GM12878 (cell line): ENCODE results near the gene SLC22A23. TPM values are rescaled to one million over a fixed set of nuclear protein-coding genes. Genes with fewer than 3 reads are reported as not detected.

ENCODE experiments used
- ATAC-seq: fragments of 200-7000 bp; cut with Tn5 transposase; 3 replicates; pipeline ENCODE4 v1.9.1; 2020; ENCODE audit warnings: mild to moderate bottlenecking, moderate library complexity
- BruUV-seq: library from RNA; stranded (reverse); fragments of 400-500 nt; replicated peaks from 2 replicates; lab custom pipeline; 2021; lab: Mats Ljungman, UMichigan
- CTCF ChIA-PET: fragments of 300-600 bp; sonication (Branson Sonifier 250); formaldehyde crosslinking; extraction: SDS; loops from one replicate; lab custom pipeline; 2021; ENCODE audit warnings: inconsistent platforms; lab: Yijun Ruan, JAX
- POLR2A ChIA-PET: fragments of 350-600 bp; formaldehyde crosslinking; extraction: SDS; loops from one replicate; lab custom pipeline; 2021; ENCODE audit warnings: inconsistent platforms; lab: Charles Lee
- RAD21 ChIA-PET: fragments of 300-600 bp; sonication (Branson Sonifier 250); formaldehyde crosslinking; loops from one replicate; lab custom pipeline; 2023; ENCODE audit warnings: antibody characterized with exemption; ENCODE audit not compliant: unreplicated experiment; lab: Charles Lee
- SMC1A ChIA-PET: fragments of 300-600 bp; sonication (Branson Sonifier 250); formaldehyde crosslinking; loops from one replicate; lab custom pipeline; 2023; ENCODE audit not compliant: unreplicated experiment, uncharacterized antibody; lab: Charles Lee
- DNase-seq: peaks from one replicate; pipeline ENCODE4 v3.0.0-alpha.2; 2011; ENCODE audit warnings: low read depth, low spot score
- FAIRE-seq: peaks from 3 replicates; lab custom pipeline; 2011; peaks lifted over from hg19 to GRCh38; lab: Jason Lieb, UNC
- H2AFZ ChIP-seq: 2 replicates; pipeline ENCODE4 v1.6.0; 2011; ENCODE audit warnings: low read depth, low read length, control low read depth; ENCODE audit not compliant: control insufficient read depth
- H3K27ac ChIP-seq: 2 replicates; pipeline ENCODE4 v1.5.1; 2011; ENCODE audit warnings: control low read depth; ENCODE audit not compliant: control insufficient read depth, insufficient read depth
- H3K27me3 ChIP-seq, 2 experiments: replicated peaks in 1 of 2; 2 replicates each; pipeline versions ENCODE4 v1.6.0 to v1.6.1; 2011; ENCODE audit warnings: low read length in 1 of 2; ENCODE audit not compliant: control insufficient read depth in 2 of 2, insufficient read depth in 2 of 2
- H3K36me3 ChIP-seq, 2 experiments: 2 replicates each; pipeline ENCODE4 v1.5.1; 2011; ENCODE audit warnings: low read length in 1 of 2; ENCODE audit not compliant: control insufficient read depth in 2 of 2, insufficient read depth in 2 of 2
- H3K4me1 ChIP-seq: 2 replicates; pipeline ENCODE4 v1.6.1; 2011; ENCODE audit warnings: mild to moderate bottlenecking, low read length, moderate library complexity, mixed read lengths; ENCODE audit not compliant: control insufficient read depth, insufficient read depth
- H3K4me2 ChIP-seq: 2 replicates; pipeline ENCODE4 v1.6.0; 2011; ENCODE audit warnings: control low read depth; ENCODE audit not compliant: control insufficient read depth, insufficient read depth
- H3K4me3 ChIP-seq: fragments of 200-600 bp; sonication (generic); 2 replicates; pipeline ENCODE4 v1.5.1; 2016
- H3K79me2 ChIP-seq: 2 replicates; pipeline ENCODE4 v1.6.0; 2011; ENCODE audit warnings: low read length; ENCODE audit not compliant: control insufficient read depth, insufficient read depth
- H3K9ac ChIP-seq: 2 replicates; pipeline ENCODE4 v1.8.0; 2011; ENCODE audit warnings: low read length, control low read depth, mixed read lengths; ENCODE audit not compliant: control insufficient read depth, insufficient read depth
- H3K9me3 ChIP-seq: replicated peaks from 3 replicates; pipeline ENCODE4 v1.5.1; 2011; ENCODE audit warnings: mild to moderate bottlenecking, low read length; ENCODE audit not compliant: control insufficient read depth, insufficient read depth
- H4K20me1 ChIP-seq: 2 replicates; pipeline ENCODE4 v1.6.0; 2011; ENCODE audit not compliant: control insufficient read depth, insufficient read depth
- BRCA1 ChIP-seq: IDR thresholded peaks from 2 replicates; pipeline ENCODE4 v1.6.1; 2011; ENCODE audit warnings: low read depth, low read length, improper control_type of control experiment
- CBX3 ChIP-seq: fragments of 200-600 bp; sonication (generic); IDR thresholded peaks from 2 replicates; pipeline ENCODE4 v1.6.1; 2016; ENCODE audit warnings: low read depth, borderline replicate concordance
- DPF2 ChIP-seq: fragments of 450-650 bp; IDR thresholded peaks from 2 replicates; pipeline ENCODE4 v1.6.1; 2017; ENCODE audit warnings: mild to moderate bottlenecking
- E2F4 ChIP-seq: IDR thresholded peaks from 2 replicates; pipeline ENCODE4 v1.6.1; 2012; ENCODE audit warnings: low read depth, low read length, improper control_type of control experiment
- EED ChIP-seq: sonication (generic); IDR thresholded peaks from 2 replicates; pipeline ENCODE4 v1.6.1; 2016; ENCODE audit warnings: antibody characterized with exemption, low read depth
- MEF2A ChIP-seq: IDR thresholded peaks from 2 replicates; pipeline ENCODE4 v1.6.1; 2011; ENCODE audit warnings: low read depth, mild to moderate bottlenecking, low read length, moderate library complexity; ENCODE audit not compliant: insufficient read depth
- NFXL1 ChIP-seq: fragments of 450-650 bp; IDR thresholded peaks from 2 replicates; pipeline ENCODE4 v1.6.1; 2017; ENCODE audit warnings: antibody characterized with exemption, mild to moderate bottlenecking, borderline replicate concordance
- NFYA ChIP-seq: IDR thresholded peaks from 2 replicates; pipeline ENCODE4 v1.6.1; 2011; ENCODE audit warnings: low read depth, mild to moderate bottlenecking, low read length, improper control_type of control experiment, borderline replicate concordance
- NFYB ChIP-seq: IDR thresholded peaks from 2 replicates; pipeline ENCODE4 v1.6.1; 2011; ENCODE audit warnings: low read depth, mild to moderate bottlenecking, low read length, improper control_type of control experiment, moderate library complexity; ENCODE audit not compliant: insufficient read depth
- NKRF ChIP-seq: fragments of 450-650 bp; conservative IDR thresholded peaks from 2 replicates; pipeline ENCODE4 v1.6.1; 2017; ENCODE audit warnings: mild to moderate bottlenecking, moderate library complexity
- NR2C1 ChIP-seq: fragments of 450-650 bp; IDR thresholded peaks from 2 replicates; pipeline ENCODE4 v1.6.1; 2017; ENCODE audit warnings: antibody characterized with exemption, mild to moderate bottlenecking, moderate library complexity
- NR2F1 ChIP-seq: fragments of 450-650 bp; conservative IDR thresholded peaks from 2 replicates; pipeline ENCODE4 v1.6.1; 2017; ENCODE audit warnings: mild to moderate bottlenecking
- RBBP5 ChIP-seq: fragments of 200-600 bp; sonication (generic); conservative IDR thresholded peaks from 2 replicates; pipeline ENCODE4 v1.6.1; 2016
- SIN3A ChIP-seq: IDR thresholded peaks from 2 replicates; pipeline ENCODE4 v1.6.1; 2012; ENCODE audit warnings: low read depth, low read length, improper control_type of control experiment
- SMAD1 ChIP-seq: fragments of 450-650 bp; IDR thresholded peaks from 2 replicates; pipeline ENCODE4 v1.6.1; 2018; ENCODE audit warnings: mild to moderate bottlenecking, low read depth; ENCODE audit not compliant: partially characterized antibody
- STAT3 ChIP-seq: IDR thresholded peaks from 2 replicates; pipeline ENCODE4 v1.6.1; 2011; ENCODE audit warnings: low read depth, low read length, improper control_type of control experiment
- SUPT20H ChIP-seq: IDR thresholded peaks from 2 replicates; pipeline ENCODE4 v1.6.1; 2011; ENCODE audit warnings: low read depth, mild to moderate bottlenecking, low read length, moderate library complexity, borderline replicate concordance; ENCODE audit not compliant: control insufficient read depth
- TAF1 ChIP-seq: IDR thresholded peaks from 2 replicates; pipeline ENCODE4 v1.6.1; 2011; ENCODE audit warnings: mild to moderate bottlenecking, low read depth, low read length, borderline replicate concordance
- ZNF622 ChIP-seq: fragments of 450-650 bp; IDR thresholded peaks from 2 replicates; pipeline ENCODE4 v1.6.1; 2017; ENCODE audit warnings: mild to moderate bottlenecking, inconsistent platforms
- WGBS: methylation state at CpG from one replicate; pipeline ENCODE4 v1.1.6; 2016; ENCODE audit warnings: low lambda C conversion rate; ENCODE audit not compliant: insufficient replicate concordance, insufficient coverage; ENCODE audit errors: missing lambda C conversion rate; 5-methylcytosine and 5-hydroxymethylcytosine counted together
- in situ Hi-C: fragments of 300-500 bp; cut with MboI; formaldehyde crosslinking; loops from 9 replicates; pipeline ENCODE4 v1.14.3; 2018; ENCODE audit warnings: mixed read lengths
- intact Hi-C: fragments of 100-400 bp; cut with micrococcal nuclease; formaldehyde crosslinking; loops from one replicate; pipeline ENCODE4 v1.14.2; 2022; ENCODE audit not compliant: unreplicated experiment
- polyA plus RNA-seq, 11 experiments: library from polyadenylated mRNA; depleted of rRNA in 4 of 11; unstranded in 6 of 11; stranded (reverse) in 5 of 11; fragments of >200 nt; fragmentation: Nextera tagmentation in 4 of 11; fragmentation: Illumina TruSeq in 1 of 11; extraction: Ambion mirVana in 4 of 11; extraction: Trizol in 1 of 11; gene quantifications; 1 replicate in 1 of 11; 2 replicates in 10 of 11; pipeline versions ENCODE4 v1.2.1 to v1.2.3, GENCODE V29; 2011 to 2016; ENCODE audit warnings: inconsistent platforms in 2 of 11, missing spikeins in 2 of 11, low read depth in 1 of 11
- total RNA-seq, 4 experiments: library from RNA; depleted of rRNA in 3 of 4; stranded (reverse); fragments of >200 nt in 3 of 4; fragmentation: Illumina TruSeq in 1 of 4; extraction: Trizol in 1 of 4; gene quantifications; 2 replicates each; pipeline versions ENCODE4 v1.2.1 to v1.2.3, GENCODE V29; 2013 to 2021

SLC22A23 gene
- total and polyA plus RNA-seq, 10 of the 15 experiments (the other 5 are each of a cell fraction or from before 2014, with no cell fraction given), result 0.20 to 2.4 (median 0.74) TPM

DNA sequence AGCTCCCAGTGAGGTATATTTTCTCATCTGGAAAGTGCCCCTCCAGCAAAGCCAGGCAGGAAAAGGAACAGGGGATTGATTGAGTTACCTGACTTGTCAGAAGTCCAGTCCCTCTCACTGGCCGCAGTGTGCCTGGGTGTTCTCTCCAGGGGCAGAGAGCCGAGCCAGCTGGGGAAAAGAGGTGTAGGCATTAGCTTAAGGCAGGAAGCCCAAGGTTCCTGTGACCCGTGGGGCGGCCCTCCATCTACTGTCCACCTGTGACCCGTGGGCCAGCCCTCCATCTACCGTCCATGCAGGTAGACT is 195.4 kb downstream of the SLC22A23 start:
- ChIA-PET POLR2A (no interaction called here), RAD21 (interaction anchor here (0.8 to 1.9 kb wide), 2 partner anchors 10 to 471 kb away, joined by 3 to 5 read pairs; no protein-coding TSS in a partner anchor), SMC1A (interaction anchor here (0.5 to 1.4 kb wide), 3 partner anchors 26 to 470 kb away, joined by 3 to 5 read pairs (median 3); no protein-coding TSS in a partner anchor), CTCF (interaction anchor here (1.1 to 4.4 kb wide), 4 partner anchors 12 to 471 kb away, joined by 3 to 26 read pairs (median 5); no protein-coding TSS in a partner anchor)
- Histone ChIP-seq H3K79me2 (peaks cover 51% of the 10 kb centered on the region), H3K9me3 (no peaks in the 10 kb centered on the region; the same call in 2 of the 3 replicates), H3K36me3 (peaks cover 13 to 15% of the 10 kb centered on the region in 2 experiments), H3K27me3 (no peaks in the 10 kb centered on the region), H3K4me2 (peak overlapping the region; percentile 59), H2AFZ (no peak overlapping the region), H3K4me1 (no peaks in the 10 kb centered on the region), H3K27ac (no peak overlapping the region), H3K4me3 (peak overlapping the region; percentile 60; the same call in 1 of the 2 replicates), H3K9ac (no peak overlapping the region), H4K20me1 (no peaks in the 10 kb centered on the region)
- DNase-seq (no peak), ATAC-seq (no peak), FAIRE-seq (no peak)
- in situ Hi-C loops, result no loop called here
- 77% methylated on average over 6 of the region's 6 CpGs for WGBS
- intact Hi-C loops, result no loop called here
- TF ChIP-seq NFYA (no peak), MEF2A (no peak), SIN3A (no peak), EED (no peak), SMAD1 (no peak), CBX3 (no peak), STAT3 (no peak), NR2C1 (no peak), BRCA1 (no peak), NFXL1 (no peak), RBBP5 (no peak), NFYB (no peak), TAF1 (no peak), ZNF622 (no peak), NR2F1 (no peak), NKRF (no peak), E2F4 (no peak), SUPT20H (no peak), DPF2 (no peak)
- no TSS peak for BruUV-seq
